IMR-90 (cell line): ENCODE measurements around the gene SBK2. TPM values are rescaled to one million over a fixed set of nuclear protein-coding genes. Genes with fewer than 3 reads are reported as not detected.

Source experiments
- ATAC-seq: fragments of 200-7000 bp; cut with Tn5 transposase; 2 replicates; pipeline ENCODE4 v1.9.1; 2020; ENCODE audit warnings: low read depth, mild to moderate bottlenecking, moderate library complexity
- BruUV-seq: library from RNA; stranded (reverse); fragments of 400-500 nt; replicated peaks from 2 replicates; lab custom pipeline; 2021; lab: Mats Ljungman, UMichigan
- CTCF ChIA-PET: fragments of 300-600 bp; formaldehyde crosslinking; extraction: SDS; loops from one replicate; lab custom pipeline; 2021; ENCODE audit warnings: antibody characterized with exemption; lab: Yijun Ruan, JAX
- POLR2A ChIA-PET: fragments of 300-600 bp; sonication (Branson Sonifier 250); formaldehyde crosslinking; loops from one replicate; lab custom pipeline; 2022; ENCODE audit warnings: antibody characterized with exemption; ENCODE audit not compliant: unreplicated experiment; lab: Charles Lee
- DNase-seq: peaks from one replicate; pipeline ENCODE4 v3.0.0; 2013
- H2AFZ ChIP-seq: replicated peaks from 2 replicates; pipeline ENCODE3; 2013; ENCODE audit warnings: low read length, mild to moderate bottlenecking; ENCODE audit not compliant: poor library complexity
- H2AK5ac ChIP-seq: 2 replicates; pipeline ENCODE4 v1.6.1; 2013; ENCODE audit warnings: low read depth, low read length, inconsistent platforms
- H2AK9ac ChIP-seq: replicated peaks from 2 replicates; pipeline ENCODE3; 2013; ENCODE audit warnings: mild to moderate bottlenecking, low read depth, low read length, moderate library complexity; ENCODE audit not compliant: poor library complexity
- H2BK120ac ChIP-seq: 2 replicates; pipeline ENCODE4 v1.6.1; 2013; ENCODE audit warnings: low read depth, low read length, inconsistent platforms
- H2BK15ac ChIP-seq: 3 replicates; pipeline ENCODE4 v1.6.1; 2013; ENCODE audit warnings: low read depth, low read length, inconsistent platforms
- H2BK20ac ChIP-seq: 2 replicates; pipeline ENCODE4 v1.6.1; 2013; ENCODE audit warnings: low read depth, mild to moderate bottlenecking, inconsistent platforms, low read length, moderate library complexity
- H2BK5ac ChIP-seq: 2 replicates; pipeline ENCODE4 v1.6.1; 2013; ENCODE audit warnings: mild to moderate bottlenecking, low read depth, low read length, inconsistent platforms; ENCODE audit not compliant: poor library complexity, severe bottlenecking
- H3K14ac ChIP-seq: replicated peaks from 2 replicates; pipeline ENCODE4 v1.6.1; 2013; ENCODE audit warnings: low read depth, low read length, inconsistent platforms
- H3K18ac ChIP-seq: 2 replicates; pipeline ENCODE4 v1.6.1; 2013; ENCODE audit warnings: low read depth, low read length, control low read depth
- H3K23ac ChIP-seq: 2 replicates; pipeline ENCODE4 v1.6.1; 2013; ENCODE audit warnings: low read depth, low read length, inconsistent platforms
- H3K27ac ChIP-seq: 2 replicates; pipeline ENCODE4 v1.5.1; 2013; ENCODE audit warnings: mild to moderate bottlenecking, control low read depth, low read length; ENCODE audit not compliant: insufficient read depth
- H3K27me3 ChIP-seq: 2 replicates; pipeline ENCODE4 v1.6.1; 2013; ENCODE audit warnings: low read length; ENCODE audit not compliant: control insufficient read depth, insufficient read depth
- H3K36me3 ChIP-seq: 2 replicates; pipeline ENCODE4 v1.6.1; 2013; ENCODE audit warnings: low read length, mixed read lengths; ENCODE audit not compliant: control insufficient read depth, insufficient read depth
- H3K4ac ChIP-seq: 2 replicates; pipeline ENCODE4 v1.6.1; 2013; ENCODE audit warnings: low read depth, low read length, inconsistent platforms
- H3K4me1 ChIP-seq: 2 replicates; pipeline ENCODE4 v1.6.1; 2013; ENCODE audit warnings: low read length, mixed read lengths; ENCODE audit not compliant: control insufficient read depth, insufficient read depth
- H3K4me2 ChIP-seq: 2 replicates; pipeline ENCODE4 v1.6.1; 2013; ENCODE audit warnings: low read depth, mild to moderate bottlenecking, control low read depth, low read length, moderate library complexity
- H3K4me3 ChIP-seq: 2 replicates; pipeline ENCODE4 v1.5.1; 2013; ENCODE audit warnings: low read depth, mild to moderate bottlenecking, control low read depth, low read length, moderate library complexity; ENCODE audit not compliant: insufficient read depth
- H3K56ac ChIP-seq: 2 replicates; pipeline ENCODE4 v1.6.1; 2013; ENCODE audit warnings: low read length, inconsistent platforms; ENCODE audit not compliant: insufficient read depth; ENCODE audit errors: extremely low read depth
- H3K79me1 ChIP-seq, 2 experiments: 2 replicates each; pipeline ENCODE4 v1.6.1; 2013; ENCODE audit warnings: low read length in 2 of 2, inconsistent platforms in 1 of 2, low read depth in 1 of 2
- H3K9ac ChIP-seq: 2 replicates; pipeline ENCODE4 v1.6.1; 2013; ENCODE audit warnings: low read depth, low read length, control low read depth
- H3K9me1 ChIP-seq: 2 replicates; pipeline ENCODE4 v1.6.1; 2013; ENCODE audit warnings: low read length, inconsistent platforms; ENCODE audit not compliant: insufficient read depth
- H3K9me3 ChIP-seq: 2 replicates; pipeline ENCODE4 v1.6.1; 2013; ENCODE audit warnings: low read length; ENCODE audit not compliant: control insufficient read depth, insufficient read depth
- H4K20me1 ChIP-seq: 2 replicates; pipeline ENCODE4 v1.6.1; 2013; ENCODE audit warnings: low read length, inconsistent platforms; ENCODE audit not compliant: insufficient read depth
- H4K5ac ChIP-seq: 2 replicates; pipeline ENCODE4 v1.6.1; 2013; ENCODE audit warnings: mild to moderate bottlenecking, low read depth, low read length, control low read depth
- H4K8ac ChIP-seq, 2 experiments: 2 replicates each; pipeline ENCODE4 v1.6.1; 2013; ENCODE audit warnings: low read depth in 2 of 2, low read length in 2 of 2, control low read depth in 1 of 2, inconsistent platforms in 1 of 2
- H4K91ac ChIP-seq: 2 replicates; pipeline ENCODE4 v1.6.1; 2013; ENCODE audit warnings: low read depth, low read length, inconsistent platforms; ENCODE audit not compliant: insufficient read depth
- BHLHE40 ChIP-seq: fragments of 150-350 bp; IDR thresholded peaks from 2 replicates; pipeline ENCODE4 v1.6.1; 2016; ENCODE audit warnings: mild to moderate bottlenecking, low read depth, low read length
- CTCF ChIP-seq: conservative IDR thresholded peaks from 2 replicates; pipeline ENCODE4 v1.5.1; 2012; ENCODE audit warnings: mild to moderate bottlenecking, low read depth, low read length, improper control_type of control experiment
- FOS ChIP-seq: fragments of 150-350 bp; IDR thresholded peaks from 2 replicates; pipeline ENCODE4 v1.6.1; 2016; ENCODE audit warnings: low read depth, low read length
- MAFK ChIP-seq: IDR thresholded peaks from 2 replicates; pipeline ENCODE4 v1.6.1; 2012; ENCODE audit warnings: low read depth, low read length, improper control_type of control experiment
- MAZ ChIP-seq: IDR thresholded peaks from 2 replicates; pipeline ENCODE4 v1.6.1; 2012; ENCODE audit warnings: low read depth, mild to moderate bottlenecking, low read length, improper control_type of control experiment, moderate library complexity, borderline replicate concordance
- MXI1 ChIP-seq: IDR thresholded peaks from 2 replicates; pipeline ENCODE4 v1.6.1; 2012; ENCODE audit warnings: low read depth, mild to moderate bottlenecking, low read length, moderate library complexity, borderline replicate concordance
- POLR2A ChIP-seq: IDR thresholded peaks from 2 replicates; pipeline ENCODE4 v1.6.1; 2012; ENCODE audit warnings: mild to moderate bottlenecking, low read depth, low read length
- RFX5 ChIP-seq: IDR thresholded peaks from 2 replicates; pipeline ENCODE4 v1.8.0; 2012; ENCODE audit warnings: low read depth, mild to moderate bottlenecking, low read length, moderate library complexity
- SMC3 ChIP-seq: fragments of 150-350 bp; IDR thresholded peaks from 2 replicates; pipeline ENCODE4 v1.6.1; 2016; ENCODE audit warnings: low read depth, mild to moderate bottlenecking, antibody characterized with exemption, low read length, moderate library complexity
- WGBS, 2 experiments: methylation state at CpG; one replicate each; pipeline versions ENCODE4 v1.1.5 to v1.1.7; 2013; ENCODE audit warnings: missing lambda C conversion rate in 2 of 2; ENCODE audit not compliant: insufficient read length in 1 of 2; ENCODE audit errors: extremely low coverage in 2 of 2; 5-methylcytosine and 5-hydroxymethylcytosine counted together
- dilution Hi-C: fragments of 300-500 bp; cut with HindIII; formaldehyde crosslinking; loops from one replicate; pipeline ENCODE4 v1.14.3; 2018; ENCODE audit warnings: low sequenced_read_pairs; ENCODE audit not compliant: unreplicated experiment
- in situ Hi-C: fragments of 300-500 bp; cut with MboI; formaldehyde crosslinking; loops from 3 replicates; pipeline ENCODE4 v1.14.3; 2019; ENCODE audit warnings: low sequenced_read_pairs, inconsistent platforms, mixed read lengths
- intact Hi-C: fragments of 100-400 bp; cut with micrococcal nuclease; formaldehyde crosslinking; loops from 2 replicates; pipeline ENCODE4 v1.10.0; 2022
- polyA plus RNA-seq, 3 experiments: library from polyadenylated mRNA; depleted of rRNA; stranded (reverse); fragments of >200 nt; gene quantifications; 2 replicates each; pipeline ENCODE4 v1.2.3, GENCODE V29; 2012; ENCODE audit warnings: low replicate concordance in 1 of 3
- total RNA-seq: library from RNA; depleted of rRNA; stranded (reverse); fragments of >200 nt; gene quantifications from 2 replicates; pipeline ENCODE4 v1.2.3, GENCODE V29; 2012

SBK2 gene
- total and polyA plus RNA-seq, 2 of the 4 experiments (the other 2 are of a cell fraction): 0.48 TPM; not detected in 1

- TF ChIP-seq MXI1 (no peak), BHLHE40 (no peak)
Measured at GRCh38 chr19:55493052-55493644, 43.8 kb downstream of the SBK2 start (continued).

- H3K27me3 ChIP-seq: no peaks in the 10 kb centered on the region
- H3K79me1 ChIP-seq: peaks cover 0 to 25% of the 10 kb centered on the region in 2 experiments
- no peak for DNase-seq
- no peak overlapping the region for H4K5ac ChIP-seq
- TF ChIP-seq POLR2A: no peak
- no peak for TF ChIP-seq FOS
- no peak for TF ChIP-seq MAFK
- no peak for TF ChIP-seq RFX5
- no peak for TF ChIP-seq MAZ
- no peak for TF ChIP-seq CTCF
- no peak for TF ChIP-seq SMC3
- no peaks in the 10 kb centered on the region for H3K9me3 ChIP-seq
- H2AK5ac ChIP-seq: 0 out of 2 replicates have a peak overlapping the region, but pooled peaks have one; percentile 32
- H2AK9ac ChIP-seq: peak overlapping the region; percentile 15
- CTCF ChIA-PET: interaction anchor here (0.6 to 3.1 kb wide), 2 partner anchors 12 to 96 kb away, joined by 4 to 16 read pairs; no protein-coding TSS in a partner anchor
- H3K18ac ChIP-seq: no peak overlapping the region
- peak overlapping the region; percentile 9; the same call in 1 of the 2 replicates for H3K4ac ChIP-seq
- POLR2A ChIA-PET: interaction anchor here (0.5 kb wide), 1 partner anchor 132 kb away, joined by 10 read pairs; the partner anchor contains the start of gene ZNF784
- H3K23ac ChIP-seq: no peak overlapping the region
- no peak overlapping the region for H3K4me3 ChIP-seq
- peaks cover 3% of the 10 kb centered on the region for H3K9me1 ChIP-seq
- no peak overlapping the region for H3K9ac ChIP-seq
- H3K36me3 ChIP-seq: 0 out of 2 replicates have a peak, but pooled peaks cover 3% of the 10 kb centered on the region
- no peak overlapping the region for H2BK120ac ChIP-seq
- H3K4me1 ChIP-seq: peaks cover 28% of the 10 kb centered on the region
- H3K4me2 ChIP-seq: no peak overlapping the region
- H2BK15ac ChIP-seq: no peak overlapping the region; the same call in 2 of the 3 replicates
- H4K91ac ChIP-seq: no peak overlapping the region
- H4K8ac ChIP-seq: no peak overlapping the region; a peak in 2 of 4 replicates
- H2BK20ac ChIP-seq: peak overlapping the region; percentile 72; the same call in 1 of the 2 replicates
- no TSS peak for BruUV-seq
- in situ Hi-C loops (loop anchor here (25.0 kb wide), 1 partner anchor 1030 kb away; the partner anchor contains the start of genes CDC42EP5 and LENG9), dilution Hi-C loops (no loop called here), intact Hi-C loops (no loop called here)
- WGBS, 2 experiments: no CpG with 5 or more reads among the region's 12 CpGs
- H2BK5ac ChIP-seq: no peak overlapping the region
- no peak overlapping the region for H3K14ac ChIP-seq
- no peak overlapping the region for H3K56ac ChIP-seq
- no peak overlapping the region for H2AFZ ChIP-seq
- no peaks in the 10 kb centered on the region for H4K20me1 ChIP-seq
- H3K27ac ChIP-seq: no peak overlapping the region
- ATAC-seq: no peak
Measured at GRCh38 chr19:55492362-55492944, 44.5 kb downstream of the SBK2 start.
